Measurements from ENCODE around the gene MEG3.
"Not testable (repeated sequence)": the region's sequence is repeated elsewhere in the genome, so short reads cannot be mapped to it uniquely, and the experiment has no call there.

Gene MEG3

DNA sequence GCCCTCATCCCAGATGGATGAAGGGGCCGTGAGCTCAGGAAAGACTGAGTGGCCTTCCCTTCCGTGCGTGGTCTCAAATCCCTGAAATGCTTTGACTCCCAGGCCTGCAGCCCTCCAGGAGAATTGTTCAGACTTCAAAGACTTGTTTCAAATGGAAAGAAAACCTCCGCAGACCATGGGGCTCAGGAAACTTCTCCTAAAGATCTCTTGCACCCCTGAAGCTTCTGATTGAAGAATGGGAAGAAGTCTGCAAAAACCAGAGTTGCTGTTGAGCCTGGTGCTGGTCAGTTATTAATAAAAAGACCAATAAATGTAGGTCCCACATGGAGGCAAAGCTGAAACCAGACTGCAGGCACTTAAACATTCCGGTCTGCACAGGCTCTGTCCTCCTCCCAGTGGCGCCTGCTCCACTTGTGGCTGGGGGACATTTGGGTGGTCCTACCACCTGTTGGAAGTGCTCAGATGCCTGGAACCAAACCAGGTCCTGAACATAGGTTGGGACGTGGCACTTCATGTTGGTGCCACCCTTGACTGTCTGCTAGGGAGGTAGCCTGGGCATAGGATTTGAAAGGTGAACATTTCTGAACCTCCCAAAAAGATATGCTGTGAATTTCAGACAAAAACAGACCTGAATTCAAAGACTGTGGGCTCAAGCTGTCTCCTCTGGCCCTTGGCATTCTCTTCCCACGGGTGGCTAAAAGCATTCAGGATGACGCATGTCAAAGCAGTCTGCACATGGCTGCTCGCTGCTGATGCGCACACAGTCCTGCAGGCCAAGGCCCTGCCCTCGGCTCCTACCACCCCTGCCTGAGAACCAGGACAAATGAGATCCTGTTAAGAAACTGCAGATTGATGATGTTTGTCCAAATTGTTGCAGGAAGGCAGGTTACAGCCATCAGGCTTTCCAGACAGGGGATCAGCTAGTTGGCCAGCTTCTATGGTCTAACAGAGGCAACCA lies 36.2 kb upstream of the MEG3 start:
- DNase-seq = no peak

DNA sequence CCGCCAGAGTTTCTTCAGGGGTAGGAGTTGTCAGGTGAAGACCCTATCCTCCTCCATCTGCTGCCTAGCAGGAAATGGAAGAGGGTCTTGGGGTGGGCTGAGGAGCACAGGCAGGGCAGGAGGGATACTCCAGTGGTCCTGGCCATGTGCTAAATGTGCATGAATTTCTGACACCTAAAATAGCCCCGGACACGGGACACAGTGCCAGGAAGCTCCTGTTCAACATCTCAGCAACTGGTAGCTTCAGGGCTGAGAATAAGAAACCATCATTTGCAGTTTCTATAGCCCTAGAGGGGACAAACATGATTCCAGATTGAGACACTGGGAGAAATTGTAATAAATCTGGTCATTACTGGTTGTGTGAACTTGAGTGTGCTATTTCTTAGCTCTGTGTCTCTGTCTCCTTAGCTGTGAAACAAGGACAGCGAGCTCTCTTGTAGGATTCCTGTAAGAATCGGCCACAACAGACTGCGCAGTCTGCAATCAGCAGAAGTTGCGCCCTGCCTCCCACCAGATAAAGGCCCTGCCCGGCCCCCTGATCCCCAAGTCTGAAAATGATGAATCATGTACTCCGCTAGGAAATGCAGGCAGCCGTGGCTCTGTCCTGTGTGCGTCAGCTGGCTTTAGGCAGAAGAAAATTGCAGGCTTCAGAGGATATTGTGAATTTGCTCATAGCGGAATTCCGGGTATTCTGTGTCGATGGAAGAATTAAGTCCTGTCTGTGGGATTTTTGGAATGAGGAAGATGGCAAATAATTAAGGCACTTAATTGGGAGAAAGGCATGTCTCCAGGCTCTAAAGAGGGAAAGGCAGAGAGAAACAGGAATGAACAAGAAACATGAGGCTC lies 35.2 kb upstream of the MEG3 start:
- DNase-seq = no peak

DNA sequence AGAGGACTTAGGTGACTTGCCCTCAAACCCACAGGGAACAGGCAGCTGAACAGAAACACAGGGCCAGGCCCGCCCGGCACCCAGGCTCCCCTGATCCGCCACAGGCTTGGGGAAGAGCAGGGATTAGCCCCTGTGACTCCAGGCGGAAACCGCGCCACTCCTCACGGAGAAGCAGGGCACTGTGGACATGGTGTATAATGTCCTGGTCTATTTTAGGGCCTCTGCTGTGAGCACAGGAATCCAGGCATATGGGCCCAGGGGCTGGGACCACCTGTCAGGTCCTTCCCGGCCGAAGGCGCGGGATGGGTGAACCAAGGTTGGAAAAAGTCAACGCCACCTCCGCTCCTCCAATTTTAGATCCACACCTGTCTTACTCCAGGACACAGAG lies 34.6 kb upstream of the MEG3 start:
- DNase-seq = no peak

DNA sequence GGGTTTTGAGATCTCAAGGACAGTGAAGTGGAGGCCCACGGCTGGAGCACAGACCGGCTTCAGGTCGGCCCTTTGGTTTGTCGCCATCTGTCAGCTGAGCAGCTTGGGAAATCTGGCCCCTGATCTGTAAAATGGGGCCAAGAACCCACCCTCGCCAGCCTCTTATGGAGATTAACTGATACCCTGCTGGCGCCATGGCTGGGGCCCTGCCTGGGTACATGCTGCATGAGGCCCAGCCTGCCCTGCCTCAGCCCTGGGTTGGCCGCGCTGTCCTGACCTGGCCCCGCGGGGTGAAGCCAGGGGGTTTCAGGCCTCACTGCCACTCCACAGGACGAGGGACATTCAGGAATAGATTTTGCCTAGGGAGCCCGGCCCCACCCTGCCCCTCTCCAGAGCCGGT lies 33.9 kb upstream of the MEG3 start:
- DNase-seq = no peak

DNA sequence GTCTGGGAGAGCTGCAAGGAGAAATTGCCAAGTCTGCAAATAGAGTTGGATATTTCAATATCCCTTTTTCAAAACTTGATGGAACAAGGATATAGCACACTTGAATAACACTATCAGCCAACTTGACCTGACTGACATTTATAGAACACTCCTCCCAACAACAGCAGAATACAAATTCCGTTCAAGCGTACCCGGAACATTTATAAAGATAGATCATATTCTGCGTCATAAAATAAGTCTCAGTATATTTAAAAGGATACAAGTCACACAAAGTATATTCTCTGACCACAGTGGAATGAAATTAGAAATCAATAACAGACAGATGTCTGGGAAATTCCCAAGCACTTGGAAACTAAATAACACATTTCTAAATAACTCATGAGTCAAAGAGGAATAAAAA lies 29.0 kb upstream of the MEG3 start:
- no peak for DNase-seq

DNA sequence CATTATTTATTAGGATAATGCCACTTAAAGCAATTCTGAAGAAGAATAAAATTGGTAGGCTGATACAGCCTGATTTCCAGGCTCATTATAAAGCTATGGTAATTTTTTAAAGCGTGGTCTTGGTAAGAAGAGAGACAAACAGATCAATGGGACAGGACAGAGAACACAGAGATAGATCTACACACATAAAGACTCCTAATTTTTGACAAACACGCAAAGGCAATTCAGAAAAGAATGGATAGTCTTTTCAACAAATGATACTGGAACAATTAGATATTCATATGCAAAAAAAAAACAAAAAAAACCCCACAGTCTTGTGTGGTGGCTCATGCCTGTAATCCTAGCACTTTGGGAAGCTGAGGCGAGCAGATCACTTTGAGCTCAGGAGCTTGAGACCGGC lies 25.9 kb upstream of the MEG3 start:
- DNase-seq = no peak

DNA sequence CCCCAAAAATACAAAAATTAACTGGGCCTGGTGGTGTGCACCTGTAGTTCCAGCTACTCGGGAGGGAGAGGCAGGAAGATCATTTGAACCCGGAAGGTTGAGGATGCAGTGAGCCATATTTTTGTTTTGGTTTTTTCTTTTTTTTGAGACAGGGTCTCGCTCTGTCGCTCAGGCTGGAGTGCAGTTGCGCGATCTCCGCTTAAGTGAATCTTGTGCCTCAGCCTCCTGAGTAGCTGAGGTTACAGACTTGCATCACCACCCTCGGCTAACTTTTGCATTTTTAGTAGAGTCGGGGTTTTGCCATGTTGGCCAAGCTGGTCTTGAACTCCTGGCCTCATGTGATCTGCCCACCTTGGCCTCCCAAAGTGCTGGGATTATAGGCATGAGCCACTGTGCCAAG lies 24.5 kb upstream of the MEG3 start:
- not testable (repeated sequence) for DNase-seq

DNA sequence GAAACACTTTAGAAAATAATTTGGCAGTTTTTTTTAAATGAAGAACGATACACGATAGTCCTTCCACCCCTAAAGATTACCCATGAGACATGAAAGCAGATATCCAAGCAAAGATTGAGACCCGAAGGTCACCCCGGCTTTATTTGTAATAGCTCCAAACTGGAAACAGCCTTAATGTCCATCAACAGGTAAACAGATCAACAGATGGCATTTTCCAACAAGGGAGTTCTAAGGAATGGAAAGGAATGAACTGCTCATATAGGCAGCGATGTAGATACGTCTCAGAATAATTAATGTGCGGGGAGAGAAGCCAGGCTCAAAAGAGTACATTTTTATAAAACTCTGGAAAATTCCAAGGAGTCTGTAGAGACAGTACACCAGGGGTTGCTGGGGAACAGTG lies 23.7 kb upstream of the MEG3 start:
- DNase-seq = no peak

DNA sequence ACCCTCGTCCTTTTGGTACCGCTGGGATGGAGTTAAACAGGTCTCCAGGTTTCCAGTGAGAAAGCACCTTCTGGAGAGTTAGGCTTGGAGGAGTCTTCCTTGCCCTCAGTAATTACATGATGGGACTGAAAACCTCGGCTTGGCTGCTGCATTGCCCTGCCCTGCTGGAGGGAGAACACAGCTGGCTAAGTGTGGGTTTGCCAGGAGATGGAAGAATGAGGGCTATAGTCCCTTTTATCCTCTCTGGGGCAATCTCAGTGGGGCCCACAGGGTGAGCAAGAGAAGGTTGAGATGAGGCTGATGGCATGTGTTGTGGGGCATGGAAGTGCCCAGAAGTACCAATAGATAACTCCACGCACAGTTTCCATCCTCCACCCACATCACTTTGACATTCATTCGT lies 23.2 kb upstream of the MEG3 start:
- DNase-seq = no peak

DNA sequence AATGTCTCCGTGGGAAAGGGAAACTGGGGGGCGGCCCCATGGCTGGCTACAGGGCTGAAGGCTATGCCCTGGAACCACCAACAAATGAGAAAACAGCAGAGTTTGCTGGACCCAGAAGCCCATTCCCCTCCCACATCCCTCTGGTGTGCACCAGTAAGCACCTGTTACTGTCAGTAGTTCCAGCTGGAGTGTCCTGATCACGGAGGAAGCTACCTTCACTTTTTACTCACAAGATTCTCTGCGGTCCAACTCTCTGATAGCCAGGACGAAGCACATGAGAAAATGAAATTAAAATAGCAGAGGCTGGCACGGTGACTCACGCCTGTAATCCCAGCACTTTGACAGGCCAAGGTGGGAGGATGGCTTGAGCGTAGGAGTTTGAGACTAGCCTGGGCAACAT lies 22.7 kb upstream of the MEG3 start:
- DNase-seq = no peak

DNA sequence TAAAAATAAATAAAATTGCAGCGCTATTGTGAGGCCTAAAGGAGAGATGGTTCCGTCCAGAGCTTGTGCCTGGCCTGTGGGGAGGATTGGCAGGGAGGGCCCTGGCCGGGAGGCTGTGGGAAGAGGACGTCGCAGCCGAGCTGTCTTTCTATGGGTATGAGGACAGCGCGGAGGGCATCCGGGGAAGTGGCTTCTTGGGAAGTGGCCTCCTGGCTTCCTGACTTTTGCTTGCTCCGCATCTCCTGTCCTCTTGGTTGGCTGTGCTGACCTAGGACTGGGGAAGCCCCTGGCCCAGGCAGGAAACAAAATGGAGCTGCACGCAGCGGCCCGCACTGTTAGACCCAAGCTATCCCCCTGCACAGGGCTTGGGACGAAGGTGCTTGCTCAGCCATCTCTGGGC lies 22.2 kb upstream of the MEG3 start:
- no peak for DNase-seq

DNA sequence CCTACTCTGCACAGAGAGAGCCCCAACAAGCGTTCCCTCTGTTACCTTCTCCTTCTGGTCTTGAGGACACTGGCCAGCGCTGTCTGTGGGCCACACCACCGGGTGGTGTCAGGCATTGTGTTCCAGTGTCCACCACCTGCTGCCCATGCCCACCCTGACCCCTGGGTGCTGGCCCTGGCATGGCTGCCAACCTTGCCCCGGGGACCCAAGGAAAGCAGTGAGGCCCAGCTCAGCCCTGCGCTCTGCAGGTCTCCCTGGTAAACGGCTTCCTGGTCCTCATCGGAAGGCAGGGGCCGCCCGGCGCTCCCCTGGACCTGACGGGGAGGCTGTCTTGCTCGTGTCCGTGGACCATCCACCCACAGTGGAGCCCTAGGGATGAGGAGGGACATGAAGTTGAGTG lies 21.8 kb upstream of the MEG3 start:
- no peak for DNase-seq

DNA sequence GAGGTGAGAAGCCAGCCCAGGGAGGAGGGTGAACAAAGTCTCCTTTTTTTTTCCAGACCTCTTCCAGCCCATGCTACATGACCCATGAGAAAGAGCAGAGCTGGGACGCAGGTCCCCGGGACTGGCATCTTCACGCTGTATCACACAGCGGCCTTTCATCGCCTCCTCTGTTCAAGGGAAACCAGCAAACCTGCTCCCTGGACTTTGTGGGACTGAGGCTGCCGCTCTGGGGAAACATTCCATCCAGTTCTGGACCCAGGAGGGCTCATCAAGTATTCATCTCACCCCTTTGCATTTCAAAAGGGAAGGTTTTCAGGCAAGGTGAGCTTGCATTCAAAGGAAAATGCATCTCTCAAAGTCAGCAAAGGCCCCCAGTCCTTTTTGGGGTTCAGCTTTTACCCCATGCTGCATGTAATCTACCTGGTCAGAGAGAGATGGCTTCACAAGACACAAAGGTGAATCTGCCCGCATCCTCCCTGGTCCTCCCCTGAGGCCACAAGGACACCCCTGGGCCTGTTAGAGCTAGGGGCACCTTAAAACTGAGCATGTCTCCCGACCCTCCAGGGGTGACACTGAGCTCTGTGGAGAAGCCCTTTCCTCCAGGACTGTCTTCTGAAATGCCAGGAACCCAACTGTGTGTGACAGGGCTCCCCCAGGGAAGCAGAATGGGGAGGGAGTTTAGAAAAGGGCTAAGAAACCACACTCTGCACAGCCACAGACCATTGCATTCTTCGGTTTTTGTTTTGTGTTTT lies 21.2 kb upstream of the MEG3 start:
- DNase-seq = no peak

DNA sequence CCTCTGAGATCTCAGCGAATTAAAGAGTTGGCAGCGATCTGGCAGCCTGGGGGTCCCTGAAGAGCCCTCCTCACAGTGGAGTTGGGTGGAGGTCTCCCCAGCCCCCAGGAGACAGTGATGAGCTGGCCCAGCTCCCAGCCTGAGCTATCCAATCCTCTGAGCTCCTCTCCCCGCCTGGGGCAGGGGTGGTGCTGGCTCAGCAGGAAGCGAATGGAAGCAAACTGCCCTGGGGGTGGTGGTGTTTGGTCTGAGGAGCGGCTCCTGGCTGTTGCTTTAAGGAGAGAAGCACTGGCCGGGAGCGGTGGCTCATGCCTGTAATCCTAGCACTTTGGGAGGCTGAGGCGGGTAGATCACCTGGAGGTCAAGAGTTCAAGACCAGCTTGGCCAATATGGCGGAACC lies 19.5 kb upstream of the MEG3 start:
- DNase-seq = no peak

DNA sequence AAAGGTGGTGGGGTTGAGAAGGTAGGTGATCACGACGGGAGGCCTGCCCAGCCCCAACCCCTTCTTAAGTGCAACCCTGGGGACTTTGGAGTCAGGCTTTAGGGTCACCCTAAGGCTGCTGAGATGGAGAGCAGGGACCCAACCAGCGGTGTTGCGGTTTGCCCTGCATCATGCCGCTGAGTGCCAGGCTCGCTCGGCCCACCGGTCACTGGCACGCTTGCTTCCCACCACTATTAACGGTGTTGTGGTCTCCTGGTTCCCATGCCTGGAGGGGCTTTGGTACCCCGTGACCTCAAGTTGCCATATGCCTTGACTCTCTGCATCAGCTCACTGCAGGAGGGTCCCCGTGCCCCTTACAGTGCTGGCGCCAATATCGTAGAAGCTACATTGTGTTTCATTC lies 18.4 kb upstream of the MEG3 start:
- no peak for DNase-seq

DNA sequence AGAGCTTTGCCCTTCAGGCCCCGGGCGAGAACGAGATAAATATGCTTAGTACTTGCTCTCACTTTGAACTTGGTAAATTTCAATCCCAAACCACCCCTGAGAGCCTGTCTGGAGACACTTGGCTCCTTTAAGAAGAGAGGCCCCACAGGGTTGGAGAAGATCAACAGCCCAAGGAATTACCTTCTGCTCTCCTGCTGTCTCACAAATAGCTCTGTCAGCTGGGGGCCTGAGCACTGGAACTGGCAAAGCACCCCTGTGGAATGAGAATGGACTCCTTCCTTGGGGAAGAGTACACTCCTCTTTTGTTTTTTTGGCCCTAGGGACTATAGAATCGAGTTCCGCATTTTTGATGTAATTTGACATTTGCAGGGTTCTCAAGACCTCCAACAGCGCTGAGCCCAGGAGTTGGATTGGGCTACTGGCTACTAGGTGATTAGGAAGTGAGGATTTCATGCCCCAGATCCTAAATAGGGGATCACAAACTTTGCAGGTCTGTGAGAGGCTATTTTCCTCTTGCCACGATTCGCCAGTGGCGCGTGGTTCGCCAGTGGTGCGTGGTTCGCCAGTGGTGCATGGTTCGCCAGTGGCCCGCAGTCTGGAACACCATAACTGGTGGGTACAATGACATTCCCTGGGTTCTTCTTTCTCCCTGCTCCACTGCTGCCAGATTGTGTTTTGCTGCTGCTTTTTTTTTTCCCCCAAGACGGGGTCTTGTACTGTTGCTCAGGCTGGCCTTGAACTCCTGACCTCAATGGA lies 17.8 kb upstream of the MEG3 start:
- DNase-seq = no peak

DNA sequence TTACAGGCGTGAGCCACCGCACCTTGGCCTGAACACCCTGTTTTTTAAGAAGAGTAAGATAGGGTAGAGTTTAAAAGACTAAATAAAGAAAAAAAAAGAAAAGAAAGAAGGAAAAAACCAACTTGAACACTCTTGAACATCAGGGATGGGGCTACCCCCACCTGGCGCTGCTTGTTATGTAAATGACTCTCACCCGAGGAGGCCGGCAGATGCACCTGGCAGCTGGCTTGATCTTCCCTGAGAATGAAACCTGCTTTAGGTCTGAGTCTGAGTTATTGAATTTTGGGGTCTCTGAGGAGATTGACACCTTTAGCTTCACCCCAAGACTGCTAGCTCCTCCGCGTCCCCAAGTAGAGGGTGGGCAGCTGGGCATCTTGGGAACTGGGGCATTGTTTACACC lies 15.5 kb upstream of the MEG3 start:
- DNase-seq = no peak

DNA sequence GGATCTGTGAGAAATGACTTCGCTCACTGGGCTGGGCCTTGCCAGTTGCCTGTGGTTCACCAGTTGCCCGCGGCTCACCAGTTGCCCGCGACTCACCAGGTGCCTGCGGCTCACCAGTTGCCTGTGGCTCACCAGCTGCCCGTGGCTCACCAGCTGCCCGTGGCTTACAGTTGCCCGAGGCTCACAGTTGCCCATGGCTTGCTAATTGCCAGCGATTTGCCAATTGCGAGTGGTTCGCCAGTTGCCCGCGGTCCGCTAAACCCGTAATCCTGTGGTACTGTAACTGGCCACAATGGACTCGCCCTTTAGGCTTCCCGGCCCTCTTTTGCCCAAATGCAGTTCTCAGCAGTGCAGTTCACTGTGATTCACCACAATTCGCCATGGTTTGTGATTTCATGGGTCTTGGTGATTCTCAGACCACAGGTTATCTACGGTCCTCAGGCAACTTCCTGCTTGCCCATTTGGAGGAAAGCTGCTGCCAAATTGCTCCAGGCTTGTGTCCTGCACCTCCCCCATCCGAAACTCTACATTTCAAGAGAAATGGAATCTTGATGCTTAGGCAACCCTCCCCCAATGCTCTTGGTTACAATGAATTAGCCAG lies 15.0 kb upstream of the MEG3 start:
- no peak for DNase-seq

DNA sequence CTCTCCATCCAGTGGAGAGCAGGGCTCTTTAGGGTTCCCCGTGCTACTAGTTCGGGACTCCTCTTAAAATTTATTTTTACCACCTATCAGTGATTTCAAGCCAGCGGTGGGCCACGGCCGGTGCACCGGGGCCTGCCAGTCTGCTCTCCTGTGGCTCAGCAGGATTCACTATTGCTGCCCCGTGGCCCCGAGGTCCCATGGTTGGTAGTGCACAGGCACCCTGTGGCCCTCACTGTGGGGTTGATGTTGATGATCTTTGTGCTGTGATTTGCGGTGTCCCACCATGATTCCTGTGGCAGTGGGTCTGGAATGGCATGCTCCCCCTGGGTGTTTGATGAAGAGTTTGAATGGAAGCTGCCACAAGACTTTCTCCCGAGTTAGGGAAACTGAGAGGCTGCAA lies 12.6 kb upstream of the MEG3 start:
- DNase-seq = no peak

DNA sequence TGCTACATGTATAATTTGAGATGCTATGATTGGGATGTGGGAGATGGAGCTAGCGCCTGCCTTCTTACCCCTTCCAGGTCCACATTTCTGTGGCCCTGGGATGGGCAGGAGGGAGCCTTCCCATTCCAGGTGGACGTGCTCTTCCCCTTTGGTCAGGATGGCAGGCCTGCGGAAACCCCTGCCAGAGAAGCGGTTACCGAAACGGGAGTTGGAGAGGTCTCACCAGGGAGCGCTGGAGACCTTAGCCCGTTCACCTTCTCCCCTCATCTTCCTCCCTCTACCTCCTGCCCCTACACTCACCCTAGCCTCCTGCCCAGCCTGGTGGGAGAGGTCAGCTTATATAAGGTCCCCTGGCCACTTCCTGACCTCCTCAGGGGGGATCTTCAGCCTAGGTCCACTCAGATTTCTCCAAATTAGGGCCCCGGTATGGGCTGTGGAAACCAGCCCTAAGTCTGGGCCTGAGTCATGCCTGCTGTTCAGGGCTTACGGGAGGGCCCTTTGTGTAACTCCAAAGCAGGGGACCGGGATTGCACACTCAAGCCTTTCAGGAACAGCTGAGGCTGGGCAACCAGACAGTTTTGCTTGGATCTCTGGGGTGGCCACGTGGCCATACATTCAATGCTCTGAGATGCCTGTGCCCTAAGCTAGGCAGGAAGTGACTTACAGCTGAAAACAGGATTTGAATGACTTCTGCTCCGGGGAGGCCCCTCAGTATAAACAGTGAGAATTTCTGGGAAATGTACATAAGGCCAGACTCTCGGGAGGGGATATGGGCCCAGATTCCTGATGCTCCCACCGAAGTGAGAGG lies 10.2 kb upstream of the MEG3 start:
- DNase-seq = no peak

DNA sequence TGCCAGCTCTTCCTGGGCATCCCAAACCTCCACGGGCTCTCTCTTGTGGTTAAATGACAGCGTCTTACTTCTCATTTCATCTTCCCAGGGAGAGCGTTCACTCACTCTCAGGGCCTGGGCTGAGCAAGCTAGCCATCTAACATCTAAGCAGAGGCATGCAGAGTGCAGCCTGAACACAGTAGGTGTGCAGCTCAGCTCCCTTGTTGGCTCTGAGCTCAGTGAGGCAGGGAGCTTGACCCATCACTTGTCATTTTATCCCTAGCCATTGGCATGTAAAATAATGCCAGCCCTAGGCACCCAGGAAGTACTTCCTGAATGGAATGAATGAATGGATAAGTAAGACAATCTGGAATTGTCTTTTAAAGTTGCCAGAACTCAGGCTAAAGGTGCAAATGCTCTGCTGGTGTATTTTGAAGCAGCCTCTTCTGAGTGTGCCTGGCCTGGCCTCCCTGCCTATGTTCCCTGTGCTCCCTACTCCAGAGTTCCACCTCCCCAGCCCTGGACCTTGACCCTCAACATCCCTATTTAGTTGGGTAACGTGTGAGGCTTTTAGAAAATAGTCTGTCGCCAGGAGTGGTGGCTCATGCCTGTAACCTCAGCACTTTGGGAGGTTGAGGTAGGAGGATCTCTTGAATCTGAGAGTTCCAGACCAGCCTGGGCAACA lies 9.5 kb upstream of the MEG3 start:
- no peak for DNase-seq
